ENCODE measurements around the gene NEU4.

DNA sequence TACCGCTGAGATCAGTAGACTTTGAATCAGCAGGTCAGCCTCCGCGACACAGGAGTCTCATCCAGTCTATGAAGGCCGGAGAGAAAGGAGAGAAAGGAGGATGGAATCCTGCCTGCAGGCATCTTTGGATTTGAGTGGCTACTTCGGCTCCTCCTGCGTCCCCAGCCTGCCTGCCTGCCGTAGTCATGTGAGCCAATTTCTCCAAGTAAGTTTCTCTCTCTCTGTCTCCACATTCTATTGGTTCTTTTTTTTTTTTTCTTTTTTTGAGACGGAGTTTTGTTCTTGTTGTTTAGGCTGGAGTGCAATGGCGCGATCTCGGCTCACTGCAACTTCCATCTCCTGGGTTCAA lies 33.0 kb downstream of the NEU4 start:
- TF ChIP-seq POLR2A (IDR thresholded peaks at IDR 0.05), result no peak
- TF ChIP-seq, protein P1, sequence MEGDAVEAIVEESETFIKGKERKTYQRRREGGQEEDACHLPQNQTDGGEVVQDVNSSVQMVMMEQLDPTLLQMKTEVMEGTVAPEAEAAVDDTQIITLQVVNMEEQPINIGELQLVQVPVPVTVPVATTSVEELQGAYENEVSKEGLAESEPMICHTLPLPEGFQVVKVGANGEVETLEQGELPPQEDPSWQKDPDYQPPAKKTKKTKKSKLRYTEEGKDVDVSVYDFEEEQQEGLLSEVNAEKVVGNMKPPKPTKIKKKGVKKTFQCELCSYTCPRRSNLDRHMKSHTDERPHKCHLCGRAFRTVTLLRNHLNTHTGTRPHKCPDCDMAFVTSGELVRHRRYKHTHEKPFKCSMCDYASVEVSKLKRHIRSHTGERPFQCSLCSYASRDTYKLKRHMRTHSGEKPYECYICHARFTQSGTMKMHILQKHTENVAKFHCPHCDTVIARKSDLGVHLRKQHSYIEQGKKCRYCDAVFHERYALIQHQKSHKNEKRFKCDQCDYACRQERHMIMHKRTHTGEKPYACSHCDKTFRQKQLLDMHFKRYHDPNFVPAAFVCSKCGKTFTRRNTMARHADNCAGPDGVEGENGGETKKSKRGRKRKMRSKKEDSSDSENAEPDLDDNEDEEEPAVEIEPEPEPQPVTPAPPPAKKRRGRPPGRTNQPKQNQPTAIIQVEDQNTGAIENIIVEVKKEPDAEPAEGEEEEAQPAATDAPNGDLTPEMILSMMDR (IDR thresholded peaks at IDR 0.05), result no peak

All from heart left ventricle (tissue), 13 donors.